Midbrain (tissue), 1 donor: ENCODE measurements around the gene ANO7.

Experiments used
- DNase-seq: peaks from one replicate; lab custom pipeline; 2025; lab: John Stamatoyannopoulos, UW

The ANO7 gene

GRCh38 chr2:241228081-241228859 is 39.8 kb downstream of the ANO7 start:
- DNase-seq, result no peak

DNA sequence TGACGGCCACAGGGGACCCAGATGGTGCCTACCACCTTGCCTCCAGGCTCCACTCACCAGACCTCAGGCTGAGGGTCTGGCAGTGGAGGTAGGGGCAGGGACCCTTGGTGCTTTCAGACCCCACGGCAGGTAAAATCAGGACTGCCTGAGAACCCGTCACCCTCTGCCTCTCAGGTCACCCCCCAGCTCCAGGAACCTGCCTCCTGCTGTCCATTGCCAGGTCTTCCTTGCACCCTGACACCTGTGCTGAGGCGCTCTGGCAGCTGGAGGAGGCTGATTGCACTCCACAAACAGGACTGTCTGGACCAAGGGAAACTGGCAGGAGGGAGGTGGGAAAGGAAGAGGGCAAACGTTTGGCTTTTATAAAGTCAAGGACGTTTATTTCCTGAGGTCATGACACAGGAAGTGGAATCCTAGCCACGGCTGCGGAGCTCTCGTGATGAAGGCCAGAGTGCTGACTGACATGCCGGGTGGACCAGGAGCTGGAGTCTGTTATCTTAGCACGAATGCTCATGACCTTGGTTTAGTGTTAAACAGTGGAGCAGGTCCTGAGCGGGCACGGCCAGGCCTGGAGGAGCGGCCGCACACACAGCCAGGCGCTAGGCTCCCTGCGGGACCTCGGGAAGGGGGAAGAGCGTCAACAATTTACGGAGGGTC is 40.5 kb downstream of the ANO7 start:
- no peak for DNase-seq

GRCh38 chr2:241229563-241230401 is 41.3 kb downstream of the ANO7 start:
- DNase-seq, result no peak

DNA sequence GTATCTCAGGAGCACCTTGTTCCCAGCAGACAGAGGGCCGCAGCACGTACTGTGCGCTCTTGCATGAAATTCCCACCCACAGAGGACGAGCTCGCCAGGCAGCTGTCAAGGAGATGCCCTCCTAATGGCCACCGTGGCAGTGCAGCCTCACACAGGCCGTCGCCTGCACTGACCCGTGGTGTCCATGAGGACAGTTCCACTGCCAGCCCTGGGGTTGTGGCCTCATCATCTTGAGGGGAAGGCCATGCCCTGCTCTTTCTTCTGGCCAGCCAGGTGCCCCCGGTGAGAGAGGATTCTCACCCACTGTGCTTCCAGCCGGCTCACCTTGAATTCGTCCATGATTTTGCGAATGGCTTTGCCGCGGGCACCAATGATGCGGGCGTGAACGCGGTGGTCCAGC is 42.0 kb downstream of the ANO7 start:
- no peak for DNase-seq

DNA sequence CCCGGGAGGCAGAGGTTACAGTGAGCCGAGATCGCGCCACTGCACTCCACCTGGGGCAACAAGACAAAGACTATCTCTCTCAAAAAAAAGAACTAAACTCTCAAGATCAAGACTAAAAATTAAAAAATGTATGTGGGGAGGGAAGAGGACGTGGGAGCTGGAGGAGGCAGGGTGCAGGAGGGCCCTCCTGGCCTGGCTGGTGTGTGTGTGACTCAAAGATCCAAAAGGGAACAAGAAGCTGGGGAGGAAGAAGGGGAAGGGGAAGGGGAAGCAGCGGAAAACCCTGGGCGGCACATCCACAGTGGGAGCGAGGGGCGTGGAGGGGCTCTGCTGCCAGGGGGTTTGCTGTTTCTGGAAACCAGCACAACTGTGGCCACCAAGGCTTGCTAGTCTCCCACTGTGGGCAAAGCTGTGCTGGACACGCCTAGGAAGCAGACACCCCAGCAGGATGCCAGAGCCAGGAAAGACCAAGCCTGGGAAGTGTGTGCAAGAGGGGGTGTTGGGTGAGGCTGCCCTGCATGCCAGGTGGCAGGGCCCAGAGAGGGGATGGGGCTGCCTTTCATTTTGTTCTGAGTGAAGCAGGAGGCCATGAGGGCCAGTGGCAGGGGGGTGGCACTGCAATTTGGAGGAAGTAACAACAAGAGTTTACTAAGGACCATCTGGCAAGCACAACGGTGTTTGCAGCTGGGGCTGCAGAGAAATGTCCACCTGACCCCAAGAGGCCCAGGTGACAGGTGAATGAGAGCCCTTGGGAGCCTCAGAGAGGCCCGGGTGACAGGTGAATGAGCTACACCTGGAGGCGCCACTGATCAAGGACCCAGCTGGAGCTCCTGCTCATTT is 44.5 kb downstream of the ANO7 start:
- DNase-seq, result no peak

GRCh38 chr2:241234066-241234790 is 45.8 kb downstream of the ANO7 start:
- no peak for DNase-seq

DNA sequence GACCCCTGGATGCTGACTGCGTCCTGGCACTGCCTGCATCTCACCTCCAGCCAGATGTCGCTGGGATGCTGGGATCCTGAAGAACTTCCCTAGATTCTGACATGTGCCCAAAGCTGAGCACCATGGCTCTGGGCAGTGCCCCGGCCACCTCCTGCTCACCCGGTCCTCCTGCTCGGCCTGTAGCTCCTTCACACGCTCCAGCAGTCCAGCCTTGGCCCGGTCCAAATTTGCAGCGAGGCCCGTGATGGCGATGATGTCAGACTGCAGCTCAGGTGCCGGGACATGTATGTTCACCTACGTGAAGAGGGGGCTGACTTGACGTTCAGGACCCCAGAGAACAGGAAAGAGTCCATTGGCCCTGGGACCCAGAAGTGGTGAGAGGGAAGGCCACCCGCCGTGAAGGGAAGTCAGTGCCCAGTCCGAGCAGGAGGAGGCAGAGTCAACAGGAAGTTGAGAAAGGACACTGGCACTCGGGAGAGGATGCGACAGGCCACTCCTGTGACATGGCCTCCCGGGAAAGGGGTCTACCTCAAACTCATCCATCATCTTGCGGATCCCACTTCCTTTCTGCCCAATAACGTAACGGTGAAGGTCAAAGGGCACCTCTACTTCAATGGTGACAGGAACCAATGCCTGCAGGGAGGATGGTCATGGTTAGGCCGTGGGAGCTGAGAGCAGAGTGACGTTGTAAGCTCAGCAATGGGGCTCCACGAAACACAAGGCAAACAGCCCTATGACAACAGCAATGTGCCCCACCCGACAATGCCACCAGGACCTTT is 46.7 kb downstream of the ANO7 start:
- DNase-seq, result no peak

GRCh38 chr2:241235859-241236593 is 47.5 kb downstream of the ANO7 start:
- no peak for DNase-seq

DNA sequence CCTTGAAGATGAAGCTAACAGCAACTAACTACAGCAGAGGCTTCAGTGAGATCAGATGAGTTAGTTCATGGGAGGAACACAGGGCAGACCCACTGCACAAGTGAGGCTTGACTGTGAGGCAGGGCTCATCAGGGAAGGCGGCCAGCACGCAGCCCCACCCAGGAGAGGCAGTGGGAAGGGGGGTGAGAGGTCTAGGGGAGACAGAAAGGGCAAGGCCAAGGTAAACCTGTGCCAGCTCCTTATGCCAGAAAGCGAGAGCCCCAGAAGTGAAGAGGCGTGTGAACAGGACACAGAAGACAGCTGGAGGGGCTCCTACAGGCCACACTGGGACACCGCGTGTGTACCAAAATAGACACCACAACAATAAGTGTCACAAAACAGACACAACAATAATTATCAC is 48.6 kb downstream of the ANO7 start:
- DNase-seq, result no peak

DNA sequence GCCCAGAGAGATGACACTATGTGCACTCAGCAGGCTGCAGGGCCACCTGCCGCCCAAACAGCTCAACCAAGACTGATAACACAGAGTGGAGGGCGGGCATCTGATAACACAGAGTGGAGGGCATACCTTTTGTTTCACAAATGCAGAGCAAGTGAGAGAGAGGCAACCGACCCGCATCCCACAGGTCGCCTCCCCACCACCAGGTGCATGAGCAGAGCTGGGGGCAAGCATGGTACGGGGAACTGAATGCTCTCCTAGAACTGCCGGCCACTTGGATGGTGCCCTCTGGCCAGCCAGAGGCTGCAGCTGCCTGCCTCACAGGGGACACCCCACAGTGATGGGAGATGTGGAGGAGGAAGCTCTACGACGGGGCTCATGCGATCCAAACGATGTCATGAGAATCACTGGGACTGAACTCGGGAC is 49.5 kb downstream of the ANO7 start:
- no peak for DNase-seq

GRCh38 chr2:241238693-241239198 is 50.3 kb downstream of the ANO7 start:
- no peak for DNase-seq

DNA sequence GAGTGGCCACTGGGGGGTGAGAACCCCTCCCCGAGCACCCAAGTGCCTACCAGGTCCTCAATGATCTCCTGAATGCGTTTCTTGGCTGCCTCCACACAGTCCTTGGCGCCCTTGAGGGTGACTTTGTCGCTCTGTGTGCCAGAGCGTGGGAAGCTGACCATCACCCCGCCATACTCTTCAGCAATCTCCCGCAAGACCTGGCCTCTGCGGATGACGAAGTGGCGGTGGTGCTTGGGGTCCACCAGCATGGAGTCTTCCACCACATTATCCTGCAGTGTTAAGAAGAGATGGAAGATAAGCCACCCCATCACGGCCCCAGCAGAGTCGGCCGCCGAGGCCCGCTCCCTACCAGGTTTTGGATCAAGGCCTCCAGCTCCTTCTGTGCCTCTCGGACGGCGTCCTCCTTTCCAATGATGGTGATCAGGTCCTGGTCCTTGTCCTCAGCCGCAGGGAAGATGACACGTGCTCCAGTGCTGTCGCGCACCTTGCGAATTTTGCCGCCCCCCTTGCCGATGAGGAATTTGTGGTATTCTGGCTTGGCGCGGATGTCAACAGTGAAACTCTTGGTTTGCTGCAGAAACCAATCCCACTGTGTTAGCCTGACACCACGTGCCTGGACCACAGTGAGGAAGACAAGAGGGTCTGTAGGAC is 51.2 kb downstream of the ANO7 start:
- no peak for DNase-seq

DNA sequence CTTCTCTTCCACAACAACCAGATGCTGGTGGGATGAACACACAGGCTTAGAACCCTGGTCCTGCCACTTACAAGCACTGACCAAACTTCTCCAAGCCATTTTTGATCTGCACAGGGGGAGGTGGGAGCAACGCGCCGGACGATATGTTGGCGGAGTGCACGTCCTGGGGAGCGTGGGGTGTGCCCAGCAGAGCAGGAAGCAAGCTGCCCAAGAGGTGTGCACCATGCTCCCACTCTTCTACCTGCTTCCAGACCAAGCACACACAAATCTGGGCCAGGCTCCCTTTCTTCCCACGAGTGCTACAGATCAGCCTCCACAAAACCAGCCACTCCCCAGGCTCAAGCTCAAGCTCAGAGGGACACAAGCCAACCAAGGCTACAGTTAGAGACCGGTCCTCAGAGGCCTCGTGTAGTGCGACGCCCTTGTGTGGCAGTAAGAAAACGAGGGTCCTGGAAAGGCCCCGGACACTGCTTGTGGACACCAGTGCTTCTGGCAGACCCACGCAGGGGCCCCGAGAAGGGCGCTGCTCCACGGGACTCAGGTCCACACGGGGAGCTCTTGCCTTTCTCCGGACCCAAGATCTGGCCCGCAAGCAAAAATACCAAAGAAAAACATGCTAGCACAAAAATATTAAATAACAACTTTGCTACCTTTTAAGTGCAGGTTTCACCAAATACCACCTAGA is 52.0 kb downstream of the ANO7 start:
- no peak for DNase-seq

DNA sequence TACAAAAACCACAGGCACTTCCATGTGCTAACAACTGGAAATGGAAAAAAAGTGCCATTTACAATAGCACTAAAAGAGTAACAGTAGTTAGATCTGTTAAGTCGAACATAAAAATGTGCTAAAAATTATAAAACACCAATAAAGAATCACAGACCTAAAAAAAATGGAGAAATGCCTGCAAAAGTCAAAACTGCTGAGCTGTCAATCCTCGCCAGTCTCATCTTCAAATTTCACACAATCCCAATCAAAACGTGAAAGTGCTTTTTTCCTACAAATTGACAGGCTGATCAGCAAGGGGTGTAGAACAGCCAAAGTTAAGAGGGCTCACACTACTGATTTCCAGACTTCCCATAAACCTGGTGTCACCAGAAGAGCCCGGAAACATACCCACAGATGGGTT is 53.2 kb downstream of the ANO7 start:
- DNase-seq, result no peak

GRCh38 chr2:241242306-241242705 is 53.8 kb downstream of the ANO7 start:
- no peak for DNase-seq

- no peak for DNase-seq
Measured at GRCh38 chr2:241244368-241244767, 55.9 kb downstream of the ANO7 start.

- no peak for DNase-seq
Measured at GRCh38 chr2:241248289-241248688, 59.8 kb downstream of the ANO7 start.

DNA sequence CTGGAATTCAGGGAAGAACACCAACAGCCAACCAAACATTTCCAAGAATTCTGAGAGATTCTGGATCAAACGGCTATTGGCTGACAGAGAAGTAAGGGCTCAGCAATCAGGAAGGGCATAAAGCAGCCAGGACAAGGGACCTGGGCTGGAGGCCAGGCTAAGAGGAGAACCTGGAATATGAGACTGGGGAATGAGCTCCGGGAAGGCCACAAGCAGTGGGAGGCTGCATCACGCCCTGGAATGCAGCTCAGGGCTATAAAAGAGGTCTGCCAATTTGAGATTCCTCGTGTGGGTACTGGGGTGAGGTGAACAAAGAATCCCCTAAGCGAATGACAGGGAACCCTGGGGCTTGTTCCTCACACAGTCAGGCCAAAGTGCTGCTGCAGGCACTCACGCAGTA is 60.4 kb downstream of the ANO7 start:
- DNase-seq, result no peak
